ENCODE results near the gene CECR2. TPM values are rescaled to one million over a fixed set of nuclear protein-coding genes. Genes with fewer than 3 reads are reported as not detected.

Gene CECR2
- total and polyA plus RNA-seq, 2 of the 8 experiments (the other 6 are each of a cell fraction or from before 2014, with no cell fraction given) = 18.3 to 123 TPM

DNA sequence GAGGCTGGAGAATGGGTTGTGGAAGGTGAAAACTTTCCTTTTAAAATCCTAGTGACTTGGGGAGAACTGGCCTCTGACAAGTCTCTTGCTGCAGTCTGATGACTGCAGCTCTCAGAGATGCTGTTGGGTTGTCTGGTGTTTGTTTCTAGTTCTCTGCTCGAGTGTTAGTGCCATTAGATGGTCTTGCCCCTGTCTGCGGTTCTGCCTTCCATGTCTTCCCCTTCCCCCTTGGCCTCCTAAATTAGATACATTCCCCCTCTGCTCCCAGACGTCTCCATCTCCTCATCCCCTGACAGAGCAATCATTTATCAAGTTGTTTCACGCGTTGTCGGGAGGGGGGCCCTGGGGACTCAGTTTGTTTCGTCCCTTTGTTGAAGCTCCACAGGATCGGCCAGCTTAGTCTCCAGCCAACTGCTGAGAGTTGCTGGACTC, 67.7 kb downstream of the CECR2 start:
- Histone ChIP-seq H3K4me2 (ENCODE audit: insufficient read depth in 1 of 2, low read depth in 2 of 2, low read length in 2 of 2) (peak overlapping the region; percentile 64 to 77), H2BK5ac (ENCODE audit: low read depth, low read length) (peak overlapping the region; percentile 36; the same call in 1 of the 2 replicates), H3K36me3 (ENCODE audit: control insufficient read depth in 2 of 4, insufficient read depth in 4 of 4, low read length in 3 of 4) (no peaks in the 10 kb centered on the region), H4K20me1 (replicated peaks in 1 of 2; ENCODE audit: control insufficient read depth in 1 of 2, insufficient read depth in 2 of 2, low read length in 2 of 2) (peaks cover 16 to 33% of the 10 kb centered on the region in 2 experiments), H2BK15ac (ENCODE audit: low read length) (no peak overlapping the region), H3K4me3 (ENCODE audit: extremely low read depth in 1 of 4, insufficient read depth in 2 of 4, low read depth in 3 of 4, low read length in 4 of 4) (peak overlapping the region in 1 of 4 experiments; percentile 42; a peak in 5 of 8 replicates), H2BK12ac (ENCODE audit: low read depth, low read length) (no peak overlapping the region), H3K14ac (ENCODE audit: insufficient read length) (no peak overlapping the region), H3K56ac (replicated peaks; ENCODE audit: insufficient read length, low read depth, low read length) (no peak overlapping the region), H3K79me1 (ENCODE audit: low read depth, low read length) (peaks cover 11% of the 10 kb centered on the region), H3K4me1 (replicated peaks in 1 of 4; ENCODE audit: control insufficient read depth in 3 of 4, insufficient read depth in 4 of 4, low read length in 3 of 4) (peaks cover 12 to 31% (median 19%) of the 10 kb centered on the region in 4 experiments), H2AK5ac (ENCODE audit: low read depth, low read length) (no peak overlapping the region), H2AFZ (ENCODE audit: low read length) (no peak overlapping the region), H3K4ac (replicated peaks; ENCODE audit: insufficient read length, low read depth, low read length) (no peak overlapping the region), H4K5ac (ENCODE audit: insufficient read length, low read depth, low read length) (no peak overlapping the region), H3K79me2 (ENCODE audit: control insufficient read depth in 1 of 2, insufficient read depth in 2 of 2, low read length in 2 of 2) (peaks cover 23 to 99% of the 10 kb centered on the region in 2 experiments), H3K18ac (ENCODE audit: extremely low read depth, low read length) (peak overlapping the region; percentile 52), H3K23me2 (ENCODE audit: low read depth, low read length) (peaks cover 2% of the 10 kb centered on the region; the same call in 1 of the 2 replicates), H3K27ac (ENCODE audit: low read depth, low read length) (no peak overlapping the region), H4K8ac (ENCODE audit: extremely low read depth, insufficient read depth, low read length) (no peak overlapping the region), H2BK120ac (replicated peaks; ENCODE audit: low read depth, low read length) (no peak overlapping the region), H3K23ac (ENCODE audit: insufficient read length) (no peak overlapping the region), H3K9me3 (ENCODE audit: insufficient read depth in 2 of 2, low read depth in 1 of 2, low read length in 1 of 2) (no peaks in the 10 kb centered on the region), H4K91ac (replicated peaks; ENCODE audit: insufficient read length, low read length) (no peak overlapping the region), H3K27me3 (replicated peaks in 1 of 4; ENCODE audit: control insufficient read depth in 3 of 4, extremely low read depth in 1 of 4, insufficient read depth in 3 of 4, low read length in 3 of 4) (no peaks in the 10 kb centered on the region), H2BK20ac (ENCODE audit: low read length) (no peak overlapping the region), H3K9ac (replicated peaks in 1 of 4; ENCODE audit: extremely low read depth in 1 of 4, low read depth in 3 of 4, low read length in 3 of 4) (no peak overlapping the region; a peak in 1 of 7 replicates)
- 10% methylated on average over 8 of the region's 8 CpGs; no CpG with 5 or more reads in 1 of the 2 experiments for WGBS, 2 experiments (ENCODE audit: extremely low coverage in 1 of 2, insufficient coverage in 1 of 2, insufficient read length in 1 of 2, insufficient replicate concordance in 2 of 2, low coverage in 1 of 2, low lambda C conversion rate in 2 of 2, missing lambda C conversion rate in 1 of 2)
- DNase-seq (ENCODE audit: low read depth in 1 of 2, low spot score in 2 of 2) = no peak
- POLR2A ChIA-PET (ENCODE audit: partially characterized antibody) = interaction anchor here (0.9 to 1.8 kb wide), 5 partner anchors 15 to 68 kb away, joined by 3 to 6 read pairs (median 3); partner anchors contain the start of gene CECR2
- TF ChIP-seq CBX5 (IDR thresholded peaks at IDR 0.05; ENCODE audit: low read depth, low read length) (no peak), SIN3A (conservative IDR thresholded peaks at IDR 0.05 in 1 of 2, IDR thresholded peaks at IDR 0.05 in 1 of 2; ENCODE audit: low read depth in 1 of 2, low read length in 2 of 2) (0 out of 4 replicates have a peak, but pooled peaks of 1 of the 2 experiments have one; percentile 40)
- FAIRE-seq = peak; percentile 39
- CTCF ChIA-PET (ENCODE audit: partially characterized antibody) = interaction anchor here (1.1 to 2.5 kb wide), 3 partner anchors 9 to 68 kb away, joined by 4 to 18 read pairs (median 7); no protein-coding TSS in a partner anchor
